ENCODE measurements around the gene GRPEL1.

GRPEL1 gene

GRCh38 chr4:7016086-7016485, 51.8 kb downstream of the GRPEL1 start:
- no peak for TF ChIP-seq CSRNP3 (CRISPR knock-in tag; IDR thresholded peaks at IDR 0.05)
- TF ChIP-seq TCF4 (CRISPR knock-in tag; IDR thresholded peaks at IDR 0.05; ENCODE audit: borderline replicate concordance) = no peak
- TF ChIP-seq ISL1 (CRISPR knock-in tag; IDR thresholded peaks at IDR 0.05) = no peak
- no peak for TF ChIP-seq ESRRG (CRISPR knock-in tag; IDR thresholded peaks at IDR 0.05)
- no peak for TF ChIP-seq CSDC2 (CRISPR knock-in tag; IDR thresholded peaks at IDR 0.05)
- no peak for TF ChIP-seq ZFP3 (CRISPR knock-in tag; IDR thresholded peaks at IDR 0.05)
- TF ChIP-seq BACH2 (CRISPR knock-in tag; IDR thresholded peaks at IDR 0.05; ENCODE audit: borderline replicate concordance) = no peak
- no peak for TF ChIP-seq SNAI2 (CRISPR knock-in tag; IDR thresholded peaks at IDR 0.05)
- TF ChIP-seq PATZ1 (CRISPR knock-in tag; IDR thresholded peaks at IDR 0.05; ENCODE audit: borderline replicate concordance) = no peak
- TF ChIP-seq RARB (CRISPR knock-in tag; IDR thresholded peaks at IDR 0.05) = no peak
- no peak for TF ChIP-seq TOX (CRISPR knock-in tag; IDR thresholded peaks at IDR 0.05; ENCODE audit: borderline replicate concordance)
- TF ChIP-seq ZNF70 (CRISPR knock-in tag; IDR thresholded peaks at IDR 0.05) = no peak
- TF ChIP-seq POU6F1 (CRISPR knock-in tag; IDR thresholded peaks at IDR 0.05; ENCODE audit: borderline replicate concordance, low read depth) = no peak
- TF ChIP-seq, protein P1, sequence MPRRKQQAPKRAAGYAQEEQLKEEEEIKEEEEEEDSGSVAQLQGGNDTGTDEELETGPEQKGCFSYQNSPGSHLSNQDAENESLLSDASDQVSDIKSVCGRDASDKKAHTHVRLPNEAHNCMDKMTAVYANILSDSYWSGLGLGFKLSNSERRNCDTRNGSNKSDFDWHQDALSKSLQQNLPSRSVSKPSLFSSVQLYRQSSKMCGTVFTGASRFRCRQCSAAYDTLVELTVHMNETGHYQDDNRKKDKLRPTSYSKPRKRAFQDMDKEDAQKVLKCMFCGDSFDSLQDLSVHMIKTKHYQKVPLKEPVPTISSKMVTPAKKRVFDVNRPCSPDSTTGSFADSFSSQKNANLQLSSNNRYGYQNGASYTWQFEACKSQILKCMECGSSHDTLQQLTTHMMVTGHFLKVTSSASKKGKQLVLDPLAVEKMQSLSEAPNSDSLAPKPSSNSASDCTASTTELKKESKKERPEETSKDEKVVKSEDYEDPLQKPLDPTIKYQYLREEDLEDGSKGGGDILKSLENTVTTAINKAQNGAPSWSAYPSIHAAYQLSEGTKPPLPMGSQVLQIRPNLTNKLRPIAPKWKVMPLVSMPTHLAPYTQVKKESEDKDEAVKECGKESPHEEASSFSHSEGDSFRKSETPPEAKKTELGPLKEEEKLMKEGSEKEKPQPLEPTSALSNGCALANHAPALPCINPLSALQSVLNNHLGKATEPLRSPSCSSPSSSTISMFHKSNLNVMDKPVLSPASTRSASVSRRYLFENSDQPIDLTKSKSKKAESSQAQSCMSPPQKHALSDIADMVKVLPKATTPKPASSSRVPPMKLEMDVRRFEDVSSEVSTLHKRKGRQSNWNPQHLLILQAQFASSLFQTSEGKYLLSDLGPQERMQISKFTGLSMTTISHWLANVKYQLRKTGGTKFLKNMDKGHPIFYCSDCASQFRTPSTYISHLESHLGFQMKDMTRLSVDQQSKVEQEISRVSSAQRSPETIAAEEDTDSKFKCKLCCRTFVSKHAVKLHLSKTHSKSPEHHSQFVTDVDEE (CRISPR knock-in tag; IDR thresholded peaks at IDR 0.05) = no peak
- TF ChIP-seq OSR1 (CRISPR knock-in tag; IDR thresholded peaks at IDR 0.05) = no peak
- TF ChIP-seq ZFP30 (CRISPR knock-in tag; IDR thresholded peaks at IDR 0.05) = no peak
- no peak for TF ChIP-seq PPARA (CRISPR knock-in tag; IDR thresholded peaks at IDR 0.05; ENCODE audit: borderline replicate concordance)
- TF ChIP-seq ZC3H10 (CRISPR knock-in tag; IDR thresholded peaks at IDR 0.05) = no peak
- TF ChIP-seq, protein P2, sequence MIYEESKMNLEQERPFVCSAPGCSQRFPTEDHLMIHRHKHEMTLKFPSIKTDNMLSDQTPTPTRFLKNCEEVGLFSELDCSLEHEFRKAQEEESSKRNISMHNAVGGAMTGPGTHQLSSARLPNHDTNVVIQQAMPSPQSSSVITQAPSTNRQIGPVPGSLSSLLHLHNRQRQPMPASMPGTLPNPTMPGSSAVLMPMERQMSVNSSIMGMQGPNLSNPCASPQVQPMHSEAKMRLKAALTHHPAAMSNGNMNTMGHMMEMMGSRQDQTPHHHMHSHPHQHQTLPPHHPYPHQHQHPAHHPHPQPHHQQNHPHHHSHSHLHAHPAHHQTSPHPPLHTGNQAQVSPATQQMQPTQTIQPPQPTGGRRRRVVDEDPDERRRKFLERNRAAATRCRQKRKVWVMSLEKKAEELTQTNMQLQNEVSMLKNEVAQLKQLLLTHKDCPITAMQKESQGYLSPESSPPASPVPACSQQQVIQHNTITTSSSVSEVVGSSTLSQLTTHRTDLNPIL (CRISPR knock-in tag; IDR thresholded peaks at IDR 0.05; ENCODE audit: low read depth) = no peak
- ATAC-seq = no peak

DNA sequence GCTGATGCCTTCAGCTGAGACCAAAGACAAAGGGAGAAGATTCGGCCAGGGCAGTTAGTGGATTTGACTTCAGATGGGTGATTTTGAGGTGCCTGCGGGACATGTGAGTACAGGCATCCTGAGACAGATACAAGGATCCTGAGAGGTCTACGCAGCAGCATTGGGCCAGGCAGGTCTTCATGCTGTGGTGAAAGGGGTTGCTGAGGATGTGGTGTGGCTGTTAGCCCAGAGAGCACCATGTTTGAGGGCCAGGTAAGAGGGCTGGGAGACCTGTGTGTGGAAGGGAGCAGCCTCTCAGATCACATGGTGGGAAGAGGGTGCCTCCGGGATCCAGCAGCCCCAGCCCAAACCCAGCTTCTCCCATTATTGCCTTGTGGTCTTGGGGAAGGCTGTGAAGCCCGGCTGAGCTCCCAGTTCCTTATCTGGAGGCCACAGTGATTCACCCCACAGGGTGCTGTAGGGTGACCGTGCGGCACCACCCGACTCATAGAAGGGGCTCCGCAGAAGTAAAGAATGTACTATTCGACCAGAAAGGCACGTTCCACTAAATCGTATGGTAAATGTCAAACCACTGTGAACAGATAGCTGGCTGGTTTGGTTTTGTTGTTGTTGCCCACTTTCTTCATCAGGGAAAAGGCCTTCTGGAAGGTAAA, 52.4 kb downstream of the GRPEL1 start:
- ATAC-seq = no peak
- TF ChIP-seq OSR1 (CRISPR knock-in tag; IDR thresholded peaks at IDR 0.05) (no peak), ZNF565 (CRISPR knock-in tag; conservative IDR thresholded peaks at IDR 0.05; ENCODE audit: low read depth) (no peak), ISL1 (CRISPR knock-in tag; IDR thresholded peaks at IDR 0.05) (no peak), TCF4 (CRISPR knock-in tag; IDR thresholded peaks at IDR 0.05; ENCODE audit: borderline replicate concordance) (no peak), CSRNP3 (CRISPR knock-in tag; IDR thresholded peaks at IDR 0.05) (no peak), ZNF8 (CRISPR knock-in tag; IDR thresholded peaks at IDR 0.05) (no peak)
- TF ChIP-seq, protein P2 (CRISPR knock-in tag; IDR thresholded peaks at IDR 0.05; ENCODE audit: low read depth) = no peak

All from SK-N-SH treated with all-trans-retinoic acid at 6 μM for 48 hours (cell line).